Thoracic aorta (tissue), 2 donors: Measurements from ENCODE around the gene BST1. TPM values are rescaled to one million over a fixed set of nuclear protein-coding genes. Genes with fewer than 3 reads are reported as not detected.

ENCODE experiments used
- ATAC-seq: fragments of 150-250 bp; one replicate; pipeline ENCODE4 v1.8.0; 2017; ENCODE audit warnings: low read depth; ENCODE audit not compliant: insufficient number of reproducible peaks, low FRiP score
- DNase-seq: peaks from one replicate; pipeline ENCODE4 v3.0.0-alpha.2; 2020; ENCODE audit warnings: low spot score
- H3K27ac ChIP-seq, 2 donors: fragments of 200-600 bp; sonication (generic); 1 replicate in 1 of 2; 2 replicates in 1 of 2; pipeline ENCODE4 v1.5.1; 2016; ENCODE audit warnings: mild to moderate bottlenecking in 2 of 2, moderate library complexity in 2 of 2
- H3K27me3 ChIP-seq: fragments of 200-600 bp; sonication (generic); replicated peaks from 2 replicates; pipeline ENCODE4 v1.6.0; 2016; ENCODE audit warnings: mild to moderate bottlenecking; ENCODE audit not compliant: insufficient read depth
- H3K36me3 ChIP-seq: fragments of 200-600 bp; sonication (generic); one replicate; pipeline ENCODE4 v1.5.1; 2016
- H3K4me1 ChIP-seq, 2 donors: fragments of 200-600 bp; sonication (generic); 1 replicate in 1 of 2; 2 replicates in 1 of 2; pipeline versions ENCODE4 v1.5.1 to v1.6.0; 2016; ENCODE audit warnings: low read depth in 2 of 2, mild to moderate bottlenecking in 1 of 2; ENCODE audit not compliant: control insufficient read depth in 1 of 2
- H3K4me3 ChIP-seq: fragments of 200-600 bp; sonication (generic); 2 replicates; pipeline ENCODE4 v1.5.1; 2016; ENCODE audit warnings: mild to moderate bottlenecking
- H3K9me3 ChIP-seq: fragments of 200-600 bp; sonication (generic); 2 replicates; pipeline ENCODE4 v1.5.1; 2016
- total RNA-seq, 2 donors: library from RNA; depleted of rRNA; stranded (reverse); fragments of >200 nt; gene quantifications; one replicate each; pipeline versions ENCODE4 v1.1.0 to v1.2.3, GENCODE V29; 2016
- TF ChIP-seq, protein P1 (sequence below): fragments of 200-600 bp; sonication (generic); IDR thresholded peaks from one replicate; pipeline ENCODE4 v1.5.1; 2019; ENCODE audit warnings: antibody characterized with exemption

Gene BST1
- total RNA-seq, 2 donors from 2014 or later, result 9.2 to 15.7 TPM

GRCh38 chr4:15690020-15690809 lies 12.7 kb upstream of the BST1 start:
- TF ChIP-seq, protein P1, sequence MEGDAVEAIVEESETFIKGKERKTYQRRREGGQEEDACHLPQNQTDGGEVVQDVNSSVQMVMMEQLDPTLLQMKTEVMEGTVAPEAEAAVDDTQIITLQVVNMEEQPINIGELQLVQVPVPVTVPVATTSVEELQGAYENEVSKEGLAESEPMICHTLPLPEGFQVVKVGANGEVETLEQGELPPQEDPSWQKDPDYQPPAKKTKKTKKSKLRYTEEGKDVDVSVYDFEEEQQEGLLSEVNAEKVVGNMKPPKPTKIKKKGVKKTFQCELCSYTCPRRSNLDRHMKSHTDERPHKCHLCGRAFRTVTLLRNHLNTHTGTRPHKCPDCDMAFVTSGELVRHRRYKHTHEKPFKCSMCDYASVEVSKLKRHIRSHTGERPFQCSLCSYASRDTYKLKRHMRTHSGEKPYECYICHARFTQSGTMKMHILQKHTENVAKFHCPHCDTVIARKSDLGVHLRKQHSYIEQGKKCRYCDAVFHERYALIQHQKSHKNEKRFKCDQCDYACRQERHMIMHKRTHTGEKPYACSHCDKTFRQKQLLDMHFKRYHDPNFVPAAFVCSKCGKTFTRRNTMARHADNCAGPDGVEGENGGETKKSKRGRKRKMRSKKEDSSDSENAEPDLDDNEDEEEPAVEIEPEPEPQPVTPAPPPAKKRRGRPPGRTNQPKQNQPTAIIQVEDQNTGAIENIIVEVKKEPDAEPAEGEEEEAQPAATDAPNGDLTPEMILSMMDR, result no peak
- H3K4me3 ChIP-seq, result no peak overlapping the region
- DNase-seq (no peak), ATAC-seq (no peak)
- no peaks in the 10 kb centered on the region for H3K9me3 ChIP-seq
- H3K4me1 ChIP-seq, result peaks cover 6 to 7% of the 10 kb centered on the region in 2 donors
- H3K36me3 ChIP-seq, result no peaks in the 10 kb centered on the region
- H3K27ac ChIP-seq, result no peak overlapping the region
- H3K27me3 ChIP-seq, result no peaks in the 10 kb centered on the region

- H3K36me3 ChIP-seq, result no peaks in the 10 kb centered on the region
- H3K27me3 ChIP-seq, result no peaks in the 10 kb centered on the region
- TF ChIP-seq, protein P1, result no peak
- no peaks in the 10 kb centered on the region for H3K9me3 ChIP-seq
- ATAC-seq, result no peak
- no peak overlapping the region for H3K27ac ChIP-seq
- peaks cover 6 to 7% of the 10 kb centered on the region in 2 donors for H3K4me1 ChIP-seq
- DNase-seq, result no peak
- no peak overlapping the region for H3K4me3 ChIP-seq
Measured at GRCh38 chr4:15691346-15692135, 11.3 kb upstream of the BST1 start.

- Histone ChIP-seq H3K27me3 (no peaks in the 10 kb centered on the region), H3K27ac (no peak overlapping the region), H3K36me3 (no peaks in the 10 kb centered on the region), H3K4me3 (no peak overlapping the region), H3K4me1 (peaks cover 6 to 7% of the 10 kb centered on the region in 2 donors), H3K9me3 (no peaks in the 10 kb centered on the region)
- TF ChIP-seq, protein P1, result no peak
- DNase-seq (no peak), ATAC-seq (no peak)
Measured at GRCh38 chr4:15692602-15693001, 10.3 kb upstream of the BST1 start.

- no peaks in the 10 kb centered on the region for H3K36me3 ChIP-seq
- no peak for ATAC-seq
- no peak overlapping the region for H3K4me3 ChIP-seq
- TF ChIP-seq, protein P1, result no peak
- H3K27ac ChIP-seq, result no peak overlapping the region
- H3K4me1 ChIP-seq, result peaks cover 6 to 7% of the 10 kb centered on the region in 2 donors
- DNase-seq, result no peak
- H3K27me3 ChIP-seq, result no peaks in the 10 kb centered on the region
- no peaks in the 10 kb centered on the region for H3K9me3 ChIP-seq
Measured at GRCh38 chr4:15694431-15694830, 8.4 kb upstream of the BST1 start.

DNA sequence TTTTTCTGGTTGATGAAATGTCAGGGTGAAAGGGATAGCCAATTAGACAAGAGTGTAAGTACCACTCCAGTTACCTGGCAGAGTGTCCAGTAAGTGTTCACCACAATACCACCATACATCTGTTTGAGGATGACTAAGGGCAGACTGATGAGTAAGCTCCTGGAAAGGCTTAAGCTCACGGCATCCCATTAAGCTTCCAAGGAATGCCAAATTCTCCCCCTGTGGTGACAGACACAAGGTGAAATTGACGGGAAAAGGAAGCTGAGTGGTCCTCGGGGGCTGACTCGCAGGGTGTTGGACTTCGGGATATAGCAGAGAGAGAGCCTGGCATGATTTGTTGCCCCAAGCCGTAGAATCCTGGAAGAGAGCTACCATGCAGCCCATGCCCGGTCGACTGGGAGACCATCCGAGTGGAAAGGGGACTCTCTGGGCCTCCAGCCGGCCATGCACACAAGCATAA lies 7.6 kb upstream of the BST1 start:
- no peak for ATAC-seq

More for the DNA sequence above, 7.6 kb upstream of the BST1 start:
- TF ChIP-seq, protein P1, result no peak
- H3K27ac ChIP-seq, result no peak overlapping the region
- H3K4me1 ChIP-seq, result peaks cover 2 to 3% of the 10 kb centered on the region in 2 donors
- H3K27me3 ChIP-seq, result no peaks in the 10 kb centered on the region
- H3K9me3 ChIP-seq, result no peaks in the 10 kb centered on the region
- H3K36me3 ChIP-seq, result no peaks in the 10 kb centered on the region
- no peak for DNase-seq
- no peak overlapping the region for H3K4me3 ChIP-seq
